SK-N-DZ (cell line): ENCODE data around the gene CMTM2. TPM values are rescaled to one million over a fixed set of nuclear protein-coding genes. Genes with fewer than 3 reads are reported as not detected.

Experiments used
- DNase-seq: peaks from one replicate; pipeline ENCODE4 v3.0.0-alpha.2; 2015; ENCODE audit warnings: low spot score
- polyA plus RNA-seq, 2 experiments: library from polyadenylated mRNA; depleted of rRNA; stranded (reverse); fragments of >200 nt; gene quantifications; 2 replicates each; pipeline ENCODE4 v1.2.3, GENCODE V29; 2014

CMTM2 gene, protein sequence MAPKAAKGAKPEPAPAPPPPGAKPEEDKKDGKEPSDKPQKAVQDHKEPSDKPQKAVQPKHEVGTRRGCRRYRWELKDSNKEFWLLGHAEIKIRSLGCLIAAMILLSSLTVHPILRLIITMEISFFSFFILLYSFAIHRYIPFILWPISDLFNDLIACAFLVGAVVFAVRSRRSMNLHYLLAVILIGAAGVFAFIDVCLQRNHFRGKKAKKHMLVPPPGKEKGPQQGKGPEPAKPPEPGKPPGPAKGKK
- not detected in 2 replicates for polyA plus RNA-seq (2014; cell fraction: cytosol; rRNA removed)
- polyA plus RNA-seq (2014; cell fraction: nucleus; rRNA removed) = not detected in 2 replicates

- DNase-seq = no peak
Measured at GRCh38 chr16:66578651-66579531, at the start of gene CMTM2. TSS of gene CMTM2 (plus strand) at chr16:66579463. CDS start at chr16:66579608, 145 bp downstream.

GRCh38 chr16:66529475-66529874, 49.8 kb upstream of the CMTM2 start:
- DNase-seq = no peak

DNA sequence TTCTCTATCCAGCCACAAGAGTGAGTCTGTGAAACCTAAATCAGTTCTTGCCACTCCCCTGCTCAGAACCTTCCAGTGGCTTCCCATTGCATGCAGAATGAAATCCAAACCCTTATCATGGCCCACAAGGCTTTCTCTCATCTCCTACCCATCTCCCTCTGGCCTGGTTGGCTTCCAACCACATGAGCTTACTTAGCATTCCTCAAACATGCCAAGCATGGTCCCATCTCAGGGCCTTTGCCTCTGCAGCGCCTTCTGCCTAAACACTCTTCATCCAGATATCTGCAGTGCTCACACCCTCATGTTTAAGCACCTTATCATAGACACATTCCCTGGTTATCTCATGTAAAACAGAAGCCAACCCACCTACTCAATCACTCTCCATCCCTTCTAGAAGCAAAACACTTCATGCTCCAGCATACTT, 44.9 kb upstream of the CMTM2 start:
- DNase-seq = no peak

DNA sequence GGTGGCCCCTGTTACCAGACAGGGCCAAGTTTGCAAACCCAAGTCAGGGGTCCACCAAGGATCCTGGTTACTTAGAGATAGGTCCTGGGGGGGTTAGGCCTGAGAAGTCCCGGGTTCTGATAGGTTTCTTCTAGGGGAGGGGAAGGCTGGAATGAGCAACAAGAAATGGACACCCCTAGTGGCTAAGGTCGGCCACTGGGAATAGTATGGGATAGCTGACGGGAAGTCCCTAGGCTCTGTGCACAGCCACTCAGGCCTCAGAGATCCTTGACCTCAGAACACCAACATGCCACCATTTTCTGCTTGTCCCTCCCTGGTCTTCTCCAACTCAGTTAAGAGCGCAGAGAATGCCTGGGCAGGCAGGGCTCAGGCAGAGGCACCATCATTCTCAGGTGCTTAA, 42.7 kb upstream of the CMTM2 start:
- no peak for DNase-seq

- no peak for DNase-seq
Measured at GRCh38 chr16:66537236-66537635, 42.0 kb upstream of the CMTM2 start.

DNA sequence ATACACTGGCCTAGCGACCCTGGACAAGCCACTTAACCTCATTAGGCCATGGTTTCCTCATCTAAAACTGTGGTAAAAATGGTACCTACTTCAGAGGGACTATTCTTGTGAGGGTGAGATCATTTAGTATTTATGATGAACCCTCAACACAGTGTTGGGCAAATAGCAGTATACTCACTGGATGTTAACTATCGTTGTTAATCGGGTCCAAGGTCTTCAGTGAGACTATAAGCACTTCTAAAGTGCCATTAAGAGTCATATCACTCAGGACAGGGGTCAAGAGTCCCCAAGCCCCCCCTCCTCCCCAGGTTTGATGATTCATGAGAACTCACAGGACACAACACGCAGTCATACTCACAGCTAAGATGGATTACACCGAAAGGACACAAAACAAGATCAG, 40.4 kb upstream of the CMTM2 start:
- DNase-seq = no peak

- no peak for DNase-seq
Measured at GRCh38 chr16:66539623-66540469, 39.4 kb upstream of the CMTM2 start.

- DNase-seq = no peak
Measured at GRCh38 chr16:66541388-66542355, 37.6 kb upstream of the CMTM2 start.

DNA sequence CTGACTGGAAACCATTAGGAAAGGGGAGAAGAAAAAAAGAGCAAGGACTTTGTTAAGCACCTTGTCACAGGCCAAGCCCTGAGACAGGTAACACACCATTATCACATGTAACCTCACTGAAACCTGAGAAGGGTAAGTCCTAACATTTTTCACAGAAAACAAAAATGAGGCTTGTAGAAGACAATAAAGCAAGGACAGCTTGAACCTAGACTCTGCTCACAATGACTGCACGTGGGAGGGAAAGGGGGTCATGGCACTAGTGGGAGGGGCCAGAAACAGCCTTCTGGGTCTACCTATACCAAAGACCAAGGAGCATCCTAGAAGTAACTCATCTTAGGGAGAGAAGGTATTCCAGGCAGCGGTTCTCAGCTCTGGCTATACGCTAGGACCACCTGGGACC, 36.9 kb upstream of the CMTM2 start:
- DNase-seq = no peak

DNA sequence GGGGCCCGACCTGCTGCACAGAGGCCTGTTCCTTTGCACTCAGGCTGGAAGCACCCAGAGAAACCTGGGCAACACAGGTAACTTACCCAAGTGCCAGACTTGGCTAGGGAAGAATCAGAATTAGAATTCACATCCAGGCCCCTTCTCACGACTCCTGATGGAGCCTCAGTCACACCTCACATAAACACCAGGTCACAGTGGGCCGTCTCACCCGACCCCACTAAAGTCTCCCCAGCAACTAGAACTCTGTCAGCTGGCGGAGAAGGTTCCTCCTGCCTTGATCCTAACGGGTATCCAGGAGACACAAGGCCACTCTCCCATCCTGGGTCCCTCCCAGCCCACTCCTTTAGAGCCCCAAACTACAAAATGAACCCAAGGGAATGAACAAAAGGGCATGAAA, 35.7 kb upstream of the CMTM2 start:
- no peak for DNase-seq

- no peak for DNase-seq
Measured at GRCh38 chr16:66544016-66544757, 35.1 kb upstream of the CMTM2 start.

GRCh38 chr16:66547101-66547989, 31.9 kb upstream of the CMTM2 start:
- no peak for DNase-seq

DNA sequence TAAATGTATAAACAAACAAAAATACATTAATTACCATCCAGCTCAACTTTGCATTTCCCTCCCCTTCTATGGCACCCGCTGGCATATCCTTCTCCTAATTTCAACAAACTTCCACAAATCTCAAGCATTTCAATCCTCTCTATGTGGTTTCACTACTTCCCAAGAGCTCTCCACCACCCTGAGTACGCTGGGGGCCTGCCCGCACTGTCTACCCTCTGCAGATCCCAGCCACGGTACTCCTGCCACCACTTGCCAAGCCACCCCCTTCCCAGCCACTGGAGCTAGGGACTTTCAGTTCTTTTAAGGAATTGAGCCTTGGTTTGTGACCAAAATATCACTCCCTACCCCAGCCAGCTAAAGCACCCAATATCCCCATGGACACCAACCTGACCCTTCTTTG, 31.2 kb upstream of the CMTM2 start:
- DNase-seq = no peak

DNA sequence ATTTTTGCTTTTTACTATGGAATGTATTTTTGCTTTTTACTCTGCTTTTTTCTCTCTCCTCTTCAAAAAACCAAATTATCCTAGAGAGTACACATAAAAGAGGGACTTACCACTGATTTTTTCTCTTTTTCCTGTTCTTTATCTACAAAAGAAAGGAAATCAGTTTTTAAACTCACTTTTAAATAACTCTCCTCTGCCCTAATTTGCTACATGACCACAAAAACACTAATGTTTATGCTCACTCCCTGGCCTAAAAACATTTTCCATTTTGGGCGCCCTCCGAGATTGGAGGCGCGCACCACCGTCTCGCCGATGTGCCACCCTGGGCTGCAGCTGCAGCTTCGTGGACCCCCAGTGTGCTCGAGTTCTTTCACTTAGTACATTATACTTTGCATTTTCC, 30.4 kb upstream of the CMTM2 start:
- no peak for DNase-seq

- DNase-seq = peak; percentile 71
Measured at GRCh38 chr16:66549284-66550131, 29.8 kb upstream of the CMTM2 start, which contains the start of gene TK2. TSS of gene TK2 (minus strand) at chr16:66550122. CDS start at chr16:66550061, 61 bp downstream.

DNA sequence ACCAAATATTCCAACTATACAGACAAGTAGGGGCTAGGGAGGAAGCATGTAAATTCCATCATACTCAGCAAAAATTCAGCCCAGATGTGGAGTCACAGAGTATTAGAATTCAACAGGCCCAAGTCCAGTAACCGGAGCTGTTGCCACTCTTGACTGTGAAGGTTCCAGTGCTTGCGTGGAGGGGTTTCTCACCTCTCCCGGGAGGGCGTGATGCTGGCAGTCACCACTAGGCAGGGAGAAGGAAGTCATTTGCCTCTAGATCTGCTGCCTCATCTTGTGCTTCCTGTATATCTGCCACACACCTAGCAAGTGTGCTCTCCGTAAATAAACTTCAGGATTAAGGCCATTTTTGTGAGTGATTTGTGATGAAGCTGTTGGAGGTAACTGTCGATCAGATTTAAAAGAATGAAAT, 27.9 kb upstream of the CMTM2 start:
- peak; percentile 52 for DNase-seq

- DNase-seq = no peak
Measured at GRCh38 chr16:66551788-66552285, 27.4 kb upstream of the CMTM2 start.
